NCI-H1436 treated with DMSO at 0.1 percent for 48 hours (cell line): ENCODE measurements around the gene MYRFL.
"Not testable (repeated sequence)": the region's sequence is repeated elsewhere in the genome, so short reads cannot be mapped to it uniquely, and the experiment has no call there.

Experiments
- DNase-seq: peaks from one replicate; lab custom pipeline; 2025; lab: John Stamatoyannopoulos, UW

The MYRFL gene

GRCh38 chr12:69843608-69844007, 18.6 kb downstream of the MYRFL start:
- DNase-seq: no peak

- DNase-seq: no peak
Measured at GRCh38 chr12:69844416-69844815, 19.4 kb downstream of the MYRFL start.

GRCh38 chr12:69844836-69845235, 19.8 kb downstream of the MYRFL start:
- DNase-seq: no peak

GRCh38 chr12:69846976-69847375, 21.9 kb downstream of the MYRFL start:
- no peak for DNase-seq

GRCh38 chr12:69851976-69852375, 26.9 kb downstream of the MYRFL start:
- DNase-seq: no peak

- DNase-seq: not testable (repeated sequence)
Measured at GRCh38 chr12:69853176-69853961, 28.3 kb downstream of the MYRFL start.

GRCh38 chr12:69866698-69867097, 41.7 kb downstream of the MYRFL start:
- DNase-seq: no peak

- no peak for DNase-seq
Measured at GRCh38 chr12:69868695-69869094, 43.7 kb downstream of the MYRFL start.

- DNase-seq: no peak
Measured at GRCh38 chr12:69872804-69873203, 47.8 kb downstream of the MYRFL start.

- no peak for DNase-seq
Measured at GRCh38 chr12:69873429-69873828, 48.4 kb downstream of the MYRFL start.

- no peak for DNase-seq
Measured at GRCh38 chr12:69874606-69875005, 49.6 kb downstream of the MYRFL start.

- no peak for DNase-seq
Measured at GRCh38 chr12:69875416-69875935, 50.4 kb downstream of the MYRFL start.

GRCh38 chr12:69879007-69879960, 54.3 kb downstream of the MYRFL start:
- DNase-seq: no peak

GRCh38 chr12:69880571-69880970, 55.5 kb downstream of the MYRFL start:
- no peak for DNase-seq

- no peak for DNase-seq
Measured at GRCh38 chr12:69881771-69882170, 56.7 kb downstream of the MYRFL start.

GRCh38 chr12:69884386-69884785, 59.4 kb downstream of the MYRFL start:
- DNase-seq: no peak

GRCh38 chr12:69885658-69886057, 60.6 kb downstream of the MYRFL start:
- DNase-seq: no peak

GRCh38 chr12:69886109-69886508, 61.1 kb downstream of the MYRFL start:
- DNase-seq: no peak

GRCh38 chr12:69886715-69887114, 61.7 kb downstream of the MYRFL start:
- no peak for DNase-seq

GRCh38 chr12:69888901-69889300, 63.9 kb downstream of the MYRFL start:
- DNase-seq: no peak

GRCh38 chr12:69894800-69895383, 69.9 kb downstream of the MYRFL start:
- DNase-seq: no peak

GRCh38 chr12:69896653-69897381, 71.8 kb downstream of the MYRFL start:
- no peak for DNase-seq
